GM13977 (cell line): ENCODE data around the gene IDH1.
"Not testable (repeated sequence)": the region's sequence is repeated elsewhere in the genome, so short reads cannot be mapped to it uniquely, and the experiment has no call there.

ENCODE experiments used
- DNase-seq: peaks from one replicate; pipeline ENCODE4 v3.0.0; 2012; ENCODE audit warnings: low spot score
- in situ Hi-C: fragments of 300-500 bp; cut with MboI; formaldehyde crosslinking; loops from one replicate; pipeline ENCODE4 v1.12.0; 2022; ENCODE audit warnings: low sequenced_read_pairs, low pct_unique_long_range_greater_than_20kb, mixed read lengths, inconsistent platforms; ENCODE audit not compliant: unreplicated experiment
- TF ChIP-seq, protein P1 (sequence below): IDR thresholded peaks from 2 replicates; pipeline ENCODE4 v1.5.1; 2012; ENCODE audit warnings: mild to moderate bottlenecking, control low read depth; ENCODE audit not compliant: insufficient read depth; ENCODE audit errors: extremely low read depth, missing control alignments

Gene IDH1

DNA sequence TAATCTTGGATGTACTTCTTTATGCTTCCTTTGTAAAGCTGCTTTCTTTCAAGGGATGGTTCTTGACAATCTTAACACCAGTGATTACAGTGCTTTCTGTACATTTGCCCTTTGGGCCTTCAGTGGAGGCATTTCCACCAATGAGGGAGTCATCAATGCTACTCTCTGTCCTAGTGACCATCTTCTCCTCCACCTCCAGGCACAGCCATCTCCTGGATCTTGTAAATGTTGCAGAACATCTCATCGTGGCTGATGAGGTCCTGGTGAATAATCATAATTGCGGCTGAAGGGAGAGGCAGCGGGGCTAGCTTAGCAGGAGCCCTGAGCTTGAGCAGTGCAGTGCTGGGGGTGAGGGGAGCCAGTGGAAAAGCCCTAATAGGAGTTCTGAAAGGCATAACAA lies 32.5 kb downstream of the IDH1 start:
- no peak for DNase-seq
- in situ Hi-C loops: no loop called here
- TF ChIP-seq, protein P1, sequence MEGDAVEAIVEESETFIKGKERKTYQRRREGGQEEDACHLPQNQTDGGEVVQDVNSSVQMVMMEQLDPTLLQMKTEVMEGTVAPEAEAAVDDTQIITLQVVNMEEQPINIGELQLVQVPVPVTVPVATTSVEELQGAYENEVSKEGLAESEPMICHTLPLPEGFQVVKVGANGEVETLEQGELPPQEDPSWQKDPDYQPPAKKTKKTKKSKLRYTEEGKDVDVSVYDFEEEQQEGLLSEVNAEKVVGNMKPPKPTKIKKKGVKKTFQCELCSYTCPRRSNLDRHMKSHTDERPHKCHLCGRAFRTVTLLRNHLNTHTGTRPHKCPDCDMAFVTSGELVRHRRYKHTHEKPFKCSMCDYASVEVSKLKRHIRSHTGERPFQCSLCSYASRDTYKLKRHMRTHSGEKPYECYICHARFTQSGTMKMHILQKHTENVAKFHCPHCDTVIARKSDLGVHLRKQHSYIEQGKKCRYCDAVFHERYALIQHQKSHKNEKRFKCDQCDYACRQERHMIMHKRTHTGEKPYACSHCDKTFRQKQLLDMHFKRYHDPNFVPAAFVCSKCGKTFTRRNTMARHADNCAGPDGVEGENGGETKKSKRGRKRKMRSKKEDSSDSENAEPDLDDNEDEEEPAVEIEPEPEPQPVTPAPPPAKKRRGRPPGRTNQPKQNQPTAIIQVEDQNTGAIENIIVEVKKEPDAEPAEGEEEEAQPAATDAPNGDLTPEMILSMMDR: no peak

DNA sequence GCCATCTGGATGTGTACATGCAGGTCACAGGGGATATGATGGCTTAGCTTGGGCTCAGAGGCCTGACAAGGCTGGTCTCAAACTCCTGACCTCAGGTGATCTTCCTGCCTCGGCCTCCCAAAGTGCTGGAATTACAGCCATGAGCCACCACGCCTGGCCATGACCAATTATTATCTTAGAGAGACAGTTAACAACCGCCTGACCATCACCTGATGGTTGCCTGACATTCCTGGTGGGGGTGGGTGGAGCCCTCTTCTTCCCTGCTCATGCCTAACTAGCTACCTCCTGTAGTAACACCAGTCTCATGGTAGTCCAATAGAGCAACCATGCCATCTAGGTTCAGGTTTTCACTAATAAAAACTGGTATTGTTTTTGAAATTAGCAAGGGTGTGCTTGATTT lies 33.0 kb downstream of the IDH1 start:
- DNase-seq, in situ Hi-C loops: not testable (repeated sequence)

DNA sequence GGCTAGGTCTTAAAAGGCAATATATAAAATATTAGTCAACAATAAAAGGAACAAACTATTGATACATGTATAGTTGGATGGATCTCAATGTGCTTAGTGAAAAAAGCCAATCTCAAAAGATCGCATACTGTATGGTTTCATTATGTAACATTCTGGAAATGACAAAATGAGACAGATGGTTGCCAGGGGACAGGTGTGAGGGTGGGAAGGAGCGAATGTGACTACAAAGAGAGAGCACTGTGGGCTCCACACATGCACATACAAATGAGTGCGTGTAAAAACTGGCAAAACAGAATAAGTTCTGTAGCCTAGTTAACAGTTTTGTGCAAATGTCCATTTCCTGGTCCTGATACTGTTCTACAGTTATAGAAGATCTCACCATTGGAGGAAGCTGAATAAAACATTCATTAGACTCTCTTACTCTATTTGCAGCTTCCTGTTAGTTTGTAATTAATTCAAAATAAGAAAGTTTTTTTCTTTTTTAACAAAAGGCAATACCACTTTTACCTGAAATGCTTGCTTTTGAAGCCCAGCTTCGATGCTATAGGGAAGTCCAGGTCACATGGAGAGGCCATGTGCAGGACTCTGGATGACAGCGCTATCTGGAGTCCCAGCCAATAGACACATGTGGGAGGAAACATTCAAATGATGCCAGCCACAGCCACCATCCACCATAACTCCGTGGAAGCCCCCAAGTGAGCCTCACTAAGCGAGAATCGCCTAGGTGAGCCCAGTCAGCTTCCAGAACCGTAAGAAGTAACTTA lies 44.0 kb downstream of the IDH1 start:
- in situ Hi-C loops: no loop called here
- TF ChIP-seq, protein P1: no peak
- no peak for DNase-seq

GRCh38 chr2:208208335-208209085 lies 46.4 kb downstream of the IDH1 start:
- in situ Hi-C loops: no loop called here
- TF ChIP-seq, protein P1: no peak
- no peak for DNase-seq

DNA sequence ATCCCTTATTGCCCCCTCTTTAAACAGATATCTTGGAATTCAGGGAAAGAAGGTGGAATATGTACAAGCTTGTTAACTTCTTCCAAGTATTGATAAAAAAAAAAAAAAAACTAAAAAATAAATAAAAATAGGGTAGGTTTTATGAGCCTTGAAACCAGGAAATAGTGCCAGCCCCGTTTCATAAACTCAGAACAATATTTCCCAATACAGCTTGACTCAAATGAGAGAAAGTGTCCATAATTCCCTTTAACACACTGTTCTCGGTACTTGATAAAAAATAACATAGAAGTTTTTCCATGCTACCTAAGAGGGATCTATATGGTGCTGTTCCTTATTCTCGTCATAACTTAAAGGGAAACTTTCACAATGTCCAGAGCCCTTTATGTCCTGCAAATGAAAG lies 47.1 kb downstream of the IDH1 start:
- DNase-seq: no peak
- in situ Hi-C loops: no loop called here
- TF ChIP-seq, protein P1: no peak

GRCh38 chr2:208204166-208204565 lies 50.7 kb downstream of the IDH1 start:
- DNase-seq: no peak
- in situ Hi-C loops: no loop called here
- TF ChIP-seq, protein P1: no peak

- TF ChIP-seq, protein P1: no peak
- no peak for DNase-seq
- in situ Hi-C loops: no loop called here
Observed at GRCh38 chr2:208195531-208195930, 59.3 kb downstream of the IDH1 start.
